SU-DHL-6 (cell line): Measurements from ENCODE around the gene CFAP65.

ENCODE experiments used
- H2AFZ ChIP-seq: fragments of 200-600 bp; sonication (generic); 2 replicates; pipeline ENCODE4 v1.6.1; 2014; ENCODE audit warnings: low read depth, mild to moderate bottlenecking, moderate library complexity, mixed read lengths, antibody characterized with exemption, low read length; ENCODE audit not compliant: severe bottlenecking
- H3F3A ChIP-seq: fragments of 200-600 bp; shearing (Covaris generic); 2 replicates; pipeline ENCODE4 v1.6.0; 2016; ENCODE audit warnings: antibody characterized with exemption, mild to moderate bottlenecking; ENCODE audit not compliant: insufficient read depth
- H3K27ac ChIP-seq: fragments of 200-600 bp; sonication (generic); 2 replicates; pipeline ENCODE4 v1.5.1; 2016; ENCODE audit warnings: low read depth, mild to moderate bottlenecking, low read length, moderate library complexity, mixed read lengths
- H3K27me3 ChIP-seq: fragments of 200-600 bp; sonication (generic), shearing (Covaris generic); 2 replicates; pipeline ENCODE4 v1.6.0; 2014; ENCODE audit warnings: mild to moderate bottlenecking, low read length
- H3K36me3 ChIP-seq: fragments of 200-600 bp; sonication (generic); 2 replicates; pipeline ENCODE4 v1.6.1; 2014; ENCODE audit warnings: mild to moderate bottlenecking, low read length, mixed read lengths
- H3K4me2 ChIP-seq: fragments of 300-600, 200-600 bp; shearing (Covaris generic), sonication (generic); 2 replicates; pipeline ENCODE4 v1.6.0; 2014; ENCODE audit warnings: low read length, low read depth, mild to moderate bottlenecking; ENCODE audit not compliant: poor library complexity, severe bottlenecking
- H3K4me3 ChIP-seq: fragments of 200-600 bp; sonication (generic); 2 replicates; pipeline ENCODE4 v1.5.1; 2014; ENCODE audit warnings: antibody characterized with exemption, low read length, mild to moderate bottlenecking, mixed read lengths; ENCODE audit not compliant: insufficient read depth, poor library complexity, severe bottlenecking
- H3K79me2 ChIP-seq: fragments of 200-600 bp; sonication (generic); 2 replicates; pipeline ENCODE4 v1.6.1; 2014; ENCODE audit warnings: mild to moderate bottlenecking, low read length, moderate library complexity; ENCODE audit not compliant: insufficient read depth
- H3K9ac ChIP-seq: fragments of 200-600 bp; sonication (generic); 2 replicates; pipeline ENCODE4 v1.7.0; 2014; ENCODE audit warnings: mild to moderate bottlenecking, low read length
- H3K9me2 ChIP-seq: fragments of 200-600 bp; sonication (generic); replicated peaks from 2 replicates; pipeline ENCODE4 v1.6.1; 2014; ENCODE audit warnings: low read length; ENCODE audit not compliant: insufficient read depth
- H3K9me3 ChIP-seq: fragments of 200-600 bp; sonication (generic); 2 replicates; pipeline ENCODE4 v1.6.1; 2014; ENCODE audit warnings: low read length, mixed read lengths; ENCODE audit not compliant: insufficient read depth
- H4K20me1 ChIP-seq: fragments of 200-600 bp; sonication (generic); 2 replicates; pipeline ENCODE4 v1.6.1; 2014; ENCODE audit warnings: low read depth, mild to moderate bottlenecking, antibody characterized with exemption, low read length, moderate library complexity, mixed read lengths
- CTCF ChIP-seq: fragments of 200-600 bp; sonication (generic); IDR thresholded peaks from one replicate; pipeline ENCODE4 v1.5.1; 2017; ENCODE audit warnings: antibody characterized with exemption, mild to moderate bottlenecking, low read length, moderate library complexity; ENCODE audit not compliant: insufficient read depth, poor library complexity, severe bottlenecking
- EZH2phosphoT487 ChIP-seq: fragments of 200-600 bp; sonication (generic), shearing (Covaris generic); conservative IDR thresholded peaks from 2 replicates; pipeline ENCODE4 v1.6.1; 2018; ENCODE audit warnings: mild to moderate bottlenecking, antibody characterized with exemption, low read length, moderate library complexity, mixed read lengths

The CFAP65 gene

GRCh38 chr2:219087848-219088247, 46.5 kb upstream of the CFAP65 start:
- no peaks in the 10 kb centered on the region for H3K9me2 ChIP-seq
- H3K36me3 ChIP-seq = no peaks in the 10 kb centered on the region
- H4K20me1 ChIP-seq = no peaks in the 10 kb centered on the region
- no peaks in the 10 kb centered on the region for H3F3A ChIP-seq
- H3K27me3 ChIP-seq = no peaks in the 10 kb centered on the region
- TF ChIP-seq EZH2phosphoT487 (no peak), CTCF (no peak)
- no peak overlapping the region for H2AFZ ChIP-seq
- no peaks in the 10 kb centered on the region for H3K9me3 ChIP-seq
- H3K4me3 ChIP-seq = no peak overlapping the region
- H3K79me2 ChIP-seq = no peaks in the 10 kb centered on the region
- no peak overlapping the region for H3K27ac ChIP-seq
- no peak overlapping the region for H3K9ac ChIP-seq
- H3K4me2 ChIP-seq = no peak overlapping the region

GRCh38 chr2:219087361-219087760, 46.0 kb upstream of the CFAP65 start:
- H4K20me1 ChIP-seq = no peaks in the 10 kb centered on the region
- no peak overlapping the region for H3K4me2 ChIP-seq
- no peaks in the 10 kb centered on the region for H3K9me2 ChIP-seq
- H3K79me2 ChIP-seq = no peaks in the 10 kb centered on the region
- no peak for TF ChIP-seq CTCF
- TF ChIP-seq EZH2phosphoT487 = no peak
- no peaks in the 10 kb centered on the region for H3F3A ChIP-seq
- no peaks in the 10 kb centered on the region for H3K27me3 ChIP-seq
- no peaks in the 10 kb centered on the region for H3K9me3 ChIP-seq
- H3K4me3 ChIP-seq = no peak overlapping the region
- no peak overlapping the region for H3K9ac ChIP-seq
- H2AFZ ChIP-seq = no peak overlapping the region
- H3K27ac ChIP-seq = no peak overlapping the region
- H3K36me3 ChIP-seq = no peaks in the 10 kb centered on the region

DNA sequence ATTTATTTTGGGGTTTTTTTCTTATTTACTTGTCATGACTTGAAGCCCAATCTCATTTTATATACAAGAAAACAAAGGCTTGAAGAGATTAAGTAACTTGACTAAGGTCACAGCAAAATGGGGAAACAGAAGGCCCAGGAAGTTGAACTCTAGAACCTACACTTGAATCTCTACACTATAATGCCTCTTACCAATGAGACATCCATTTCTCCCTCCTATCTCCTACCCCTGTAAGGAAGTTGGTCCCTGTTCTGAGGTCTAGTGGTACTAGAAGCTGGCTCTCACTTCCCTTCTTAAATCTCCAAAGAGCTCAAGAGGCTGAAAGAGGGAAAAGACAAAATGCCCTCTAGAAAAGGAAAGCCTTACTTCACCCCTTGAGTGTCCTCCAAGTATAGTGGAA, 44.9 kb upstream of the CFAP65 start:
- Histone ChIP-seq H3K27ac (no peak overlapping the region), H3K9me3 (no peaks in the 10 kb centered on the region), H2AFZ (no peak overlapping the region), H3F3A (no peaks in the 10 kb centered on the region), H3K9me2 (no peaks in the 10 kb centered on the region), H3K36me3 (no peaks in the 10 kb centered on the region), H3K27me3 (no peaks in the 10 kb centered on the region), H3K79me2 (no peaks in the 10 kb centered on the region), H3K9ac (no peak overlapping the region), H3K4me2 (no peak overlapping the region), H3K4me3 (no peak overlapping the region), H4K20me1 (no peaks in the 10 kb centered on the region)
- no peak for TF ChIP-seq CTCF
- TF ChIP-seq EZH2phosphoT487 = no peak

DNA sequence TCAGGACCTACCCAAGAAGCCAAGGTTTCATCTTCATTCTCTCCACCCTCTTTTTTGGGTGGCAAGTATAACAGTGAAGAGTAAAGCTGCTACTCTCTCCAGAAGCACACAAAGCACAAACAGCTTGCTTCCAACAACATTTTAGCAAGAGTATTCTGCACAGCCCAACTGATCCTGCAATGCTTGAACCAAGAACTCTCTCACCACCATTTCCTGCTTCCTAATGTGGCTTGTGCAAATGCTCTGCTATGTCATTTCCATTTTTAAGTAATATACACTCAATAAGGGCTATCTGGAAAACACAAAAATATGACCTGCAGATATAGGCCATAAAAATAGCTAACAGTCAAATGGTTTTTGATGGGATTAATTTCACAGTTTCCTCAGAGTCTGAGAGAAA, 43.5 kb upstream of the CFAP65 start:
- Histone ChIP-seq H3K79me2 (no peaks in the 10 kb centered on the region), H3K9ac (no peak overlapping the region), H3K27ac (no peak overlapping the region), H4K20me1 (no peaks in the 10 kb centered on the region), H3K9me2 (no peaks in the 10 kb centered on the region), H3K9me3 (no peaks in the 10 kb centered on the region), H2AFZ (no peak overlapping the region), H3F3A (no peaks in the 10 kb centered on the region), H3K27me3 (no peaks in the 10 kb centered on the region), H3K4me2 (no peak overlapping the region), H3K4me3 (no peak overlapping the region), H3K36me3 (no peaks in the 10 kb centered on the region)
- no peak for TF ChIP-seq EZH2phosphoT487
- no peak for TF ChIP-seq CTCF
